IMR-90 (cell line): ENCODE measurements around the gene TMEM213. TPM values are rescaled to one million over a fixed set of nuclear protein-coding genes. Genes with fewer than 3 reads are reported as not detected.

Experiments used
- ATAC-seq: fragments of 200-7000 bp; cut with Tn5 transposase; 2 replicates; pipeline ENCODE4 v1.9.1; 2020; ENCODE audit warnings: low read depth, mild to moderate bottlenecking, moderate library complexity
- BruUV-seq: library from RNA; stranded (reverse); fragments of 400-500 nt; replicated peaks from 2 replicates; lab custom pipeline; 2021; lab: Mats Ljungman, UMichigan
- CTCF ChIA-PET: fragments of 300-600 bp; formaldehyde crosslinking; extraction: SDS; loops from one replicate; lab custom pipeline; 2021; ENCODE audit warnings: antibody characterized with exemption; lab: Yijun Ruan, JAX
- POLR2A ChIA-PET: fragments of 300-600 bp; sonication (Branson Sonifier 250); formaldehyde crosslinking; loops from one replicate; lab custom pipeline; 2022; ENCODE audit warnings: antibody characterized with exemption; ENCODE audit not compliant: unreplicated experiment; lab: Charles Lee
- DNase-seq: peaks from one replicate; pipeline ENCODE4 v3.0.0; 2013
- H2AFZ ChIP-seq: replicated peaks from 2 replicates; pipeline ENCODE3; 2013; ENCODE audit warnings: low read length, mild to moderate bottlenecking; ENCODE audit not compliant: poor library complexity
- H2AK5ac ChIP-seq: 2 replicates; pipeline ENCODE4 v1.6.1; 2013; ENCODE audit warnings: low read depth, low read length, inconsistent platforms
- H2AK9ac ChIP-seq: replicated peaks from 2 replicates; pipeline ENCODE3; 2013; ENCODE audit warnings: mild to moderate bottlenecking, low read depth, low read length, moderate library complexity; ENCODE audit not compliant: poor library complexity
- H2BK120ac ChIP-seq: 2 replicates; pipeline ENCODE4 v1.6.1; 2013; ENCODE audit warnings: low read depth, low read length, inconsistent platforms
- H2BK15ac ChIP-seq: 3 replicates; pipeline ENCODE4 v1.6.1; 2013; ENCODE audit warnings: low read depth, low read length, inconsistent platforms
- H2BK20ac ChIP-seq: 2 replicates; pipeline ENCODE4 v1.6.1; 2013; ENCODE audit warnings: low read depth, mild to moderate bottlenecking, inconsistent platforms, low read length, moderate library complexity
- H2BK5ac ChIP-seq: 2 replicates; pipeline ENCODE4 v1.6.1; 2013; ENCODE audit warnings: mild to moderate bottlenecking, low read depth, low read length, inconsistent platforms; ENCODE audit not compliant: poor library complexity, severe bottlenecking
- H3K14ac ChIP-seq: replicated peaks from 2 replicates; pipeline ENCODE4 v1.6.1; 2013; ENCODE audit warnings: low read depth, low read length, inconsistent platforms
- H3K18ac ChIP-seq: 2 replicates; pipeline ENCODE4 v1.6.1; 2013; ENCODE audit warnings: low read depth, low read length, control low read depth
- H3K23ac ChIP-seq: 2 replicates; pipeline ENCODE4 v1.6.1; 2013; ENCODE audit warnings: low read depth, low read length, inconsistent platforms
- H3K27ac ChIP-seq: 2 replicates; pipeline ENCODE4 v1.5.1; 2013; ENCODE audit warnings: mild to moderate bottlenecking, control low read depth, low read length; ENCODE audit not compliant: insufficient read depth
- H3K27me3 ChIP-seq: 2 replicates; pipeline ENCODE4 v1.6.1; 2013; ENCODE audit warnings: low read length; ENCODE audit not compliant: control insufficient read depth, insufficient read depth
- H3K36me3 ChIP-seq: 2 replicates; pipeline ENCODE4 v1.6.1; 2013; ENCODE audit warnings: low read length, mixed read lengths; ENCODE audit not compliant: control insufficient read depth, insufficient read depth
- H3K4ac ChIP-seq: 2 replicates; pipeline ENCODE4 v1.6.1; 2013; ENCODE audit warnings: low read depth, low read length, inconsistent platforms
- H3K4me1 ChIP-seq: 2 replicates; pipeline ENCODE4 v1.6.1; 2013; ENCODE audit warnings: low read length, mixed read lengths; ENCODE audit not compliant: control insufficient read depth, insufficient read depth
- H3K4me2 ChIP-seq: 2 replicates; pipeline ENCODE4 v1.6.1; 2013; ENCODE audit warnings: low read depth, mild to moderate bottlenecking, control low read depth, low read length, moderate library complexity
- H3K4me3 ChIP-seq: 2 replicates; pipeline ENCODE4 v1.5.1; 2013; ENCODE audit warnings: low read depth, mild to moderate bottlenecking, control low read depth, low read length, moderate library complexity; ENCODE audit not compliant: insufficient read depth
- H3K56ac ChIP-seq: 2 replicates; pipeline ENCODE4 v1.6.1; 2013; ENCODE audit warnings: low read length, inconsistent platforms; ENCODE audit not compliant: insufficient read depth; ENCODE audit errors: extremely low read depth
- H3K79me1 ChIP-seq, 2 experiments: 2 replicates each; pipeline ENCODE4 v1.6.1; 2013; ENCODE audit warnings: low read length in 2 of 2, inconsistent platforms in 1 of 2, low read depth in 1 of 2
- H3K9ac ChIP-seq: 2 replicates; pipeline ENCODE4 v1.6.1; 2013; ENCODE audit warnings: low read depth, low read length, control low read depth
- H3K9me1 ChIP-seq: 2 replicates; pipeline ENCODE4 v1.6.1; 2013; ENCODE audit warnings: low read length, inconsistent platforms; ENCODE audit not compliant: insufficient read depth
- H3K9me3 ChIP-seq: 2 replicates; pipeline ENCODE4 v1.6.1; 2013; ENCODE audit warnings: low read length; ENCODE audit not compliant: control insufficient read depth, insufficient read depth
- H4K20me1 ChIP-seq: 2 replicates; pipeline ENCODE4 v1.6.1; 2013; ENCODE audit warnings: low read length, inconsistent platforms; ENCODE audit not compliant: insufficient read depth
- H4K5ac ChIP-seq: 2 replicates; pipeline ENCODE4 v1.6.1; 2013; ENCODE audit warnings: mild to moderate bottlenecking, low read depth, low read length, control low read depth
- H4K8ac ChIP-seq, 2 experiments: 2 replicates each; pipeline ENCODE4 v1.6.1; 2013; ENCODE audit warnings: low read depth in 2 of 2, low read length in 2 of 2, control low read depth in 1 of 2, inconsistent platforms in 1 of 2
- H4K91ac ChIP-seq: 2 replicates; pipeline ENCODE4 v1.6.1; 2013; ENCODE audit warnings: low read depth, low read length, inconsistent platforms; ENCODE audit not compliant: insufficient read depth
- BHLHE40 ChIP-seq: fragments of 150-350 bp; IDR thresholded peaks from 2 replicates; pipeline ENCODE4 v1.6.1; 2016; ENCODE audit warnings: mild to moderate bottlenecking, low read depth, low read length
- CEBPB ChIP-seq: IDR thresholded peaks from 2 replicates; pipeline ENCODE4 v1.6.1; 2012; ENCODE audit warnings: low read depth, low read length, improper control_type of control experiment
- CHD1 ChIP-seq: IDR thresholded peaks from 2 replicates; pipeline ENCODE4 v1.6.1; 2012; ENCODE audit warnings: low read depth, low read length, improper control_type of control experiment
- CTCF ChIP-seq: conservative IDR thresholded peaks from 2 replicates; pipeline ENCODE4 v1.5.1; 2012; ENCODE audit warnings: mild to moderate bottlenecking, low read depth, low read length, improper control_type of control experiment
- MAZ ChIP-seq: IDR thresholded peaks from 2 replicates; pipeline ENCODE4 v1.6.1; 2012; ENCODE audit warnings: low read depth, mild to moderate bottlenecking, low read length, improper control_type of control experiment, moderate library complexity, borderline replicate concordance
- NFE2L2 ChIP-seq: fragments of 150-350 bp; IDR thresholded peaks from 2 replicates; pipeline ENCODE4 v1.6.1; 2016; ENCODE audit warnings: low read depth, mild to moderate bottlenecking, low read length
- POLR2A ChIP-seq: IDR thresholded peaks from 2 replicates; pipeline ENCODE4 v1.6.1; 2012; ENCODE audit warnings: mild to moderate bottlenecking, low read depth, low read length
- SMC3 ChIP-seq: fragments of 150-350 bp; IDR thresholded peaks from 2 replicates; pipeline ENCODE4 v1.6.1; 2016; ENCODE audit warnings: low read depth, mild to moderate bottlenecking, antibody characterized with exemption, low read length, moderate library complexity
- USF2 ChIP-seq: fragments of 150-350 bp; IDR thresholded peaks from 2 replicates; pipeline ENCODE4 v1.6.1; 2017; ENCODE audit warnings: mild to moderate bottlenecking, antibody characterized with exemption, low read length, low read depth
- WGBS, 2 experiments: methylation state at CpG; one replicate each; pipeline versions ENCODE4 v1.1.5 to v1.1.7; 2013; ENCODE audit warnings: missing lambda C conversion rate in 2 of 2; ENCODE audit not compliant: insufficient read length in 1 of 2; ENCODE audit errors: extremely low coverage in 2 of 2; 5-methylcytosine and 5-hydroxymethylcytosine counted together
- dilution Hi-C: fragments of 300-500 bp; cut with HindIII; formaldehyde crosslinking; loops from one replicate; pipeline ENCODE4 v1.14.3; 2018; ENCODE audit warnings: low sequenced_read_pairs; ENCODE audit not compliant: unreplicated experiment
- in situ Hi-C: fragments of 300-500 bp; cut with MboI; formaldehyde crosslinking; loops from 3 replicates; pipeline ENCODE4 v1.14.3; 2019; ENCODE audit warnings: low sequenced_read_pairs, inconsistent platforms, mixed read lengths
- intact Hi-C: fragments of 100-400 bp; cut with micrococcal nuclease; formaldehyde crosslinking; loops from 2 replicates; pipeline ENCODE4 v1.10.0; 2022
- polyA plus RNA-seq, 3 experiments: library from polyadenylated mRNA; depleted of rRNA; stranded (reverse); fragments of >200 nt; gene quantifications; 2 replicates each; pipeline ENCODE4 v1.2.3, GENCODE V29; 2012; ENCODE audit warnings: low replicate concordance in 1 of 3
- total RNA-seq: library from RNA; depleted of rRNA; stranded (reverse); fragments of >200 nt; gene quantifications from 2 replicates; pipeline ENCODE4 v1.2.3, GENCODE V29; 2012

The TMEM213 gene
- total and polyA plus RNA-seq, 2 of the 4 experiments (the other 2 are of a cell fraction) = not detected

- Histone ChIP-seq H3K9me3 (no peaks in the 10 kb centered on the region), H3K18ac (no peak overlapping the region), H3K9ac (no peak overlapping the region), H3K79me1 (no peaks in the 10 kb centered on the region), H3K9me1 (no peaks in the 10 kb centered on the region), H3K56ac (no peak overlapping the region), H3K23ac (no peak overlapping the region), H3K4ac (no peak overlapping the region), H2BK5ac (no peak overlapping the region), H3K27me3 (no peaks in the 10 kb centered on the region), H4K91ac (no peak overlapping the region), H2AK9ac (no peak overlapping the region), H2BK120ac (no peak overlapping the region), H3K36me3 (peaks cover 11% of the 10 kb centered on the region), H3K14ac (no peak overlapping the region), H3K4me1 (no peaks in the 10 kb centered on the region), H2BK15ac (no peak overlapping the region), H2AFZ (no peak overlapping the region), H3K4me3 (no peak overlapping the region), H3K4me2 (no peak overlapping the region), H2AK5ac (no peak overlapping the region), H2BK20ac (no peak overlapping the region), H3K27ac (no peak overlapping the region), H4K8ac (no peak overlapping the region), H4K5ac (no peak overlapping the region), H4K20me1 (no peaks in the 10 kb centered on the region)
- intact Hi-C loops = no loop called here
- dilution Hi-C loops = no loop called here
- ChIA-PET POLR2A (no interaction called here), CTCF (no interaction called here)
- BruUV-seq = no TSS peak
- TF ChIP-seq CHD1 = no peak
- TF ChIP-seq NFE2L2 = no peak
- no peak for TF ChIP-seq POLR2A
- TF ChIP-seq MAZ = no peak
- no peak for TF ChIP-seq CTCF
- TF ChIP-seq BHLHE40 = no peak
- no peak for TF ChIP-seq CEBPB
- TF ChIP-seq USF2 = no peak
- TF ChIP-seq SMC3 = no peak
- ATAC-seq (no peak), DNase-seq (no peak)
- WGBS, 2 experiments = 100% methylated on average over 5 of the region's 9 CpGs; no CpG with 5 or more reads in 1 of the 2 experiments
- in situ Hi-C loops = no loop called here
Observed at GRCh38 chr7:138863931-138864330, 66.1 kb downstream of the TMEM213 start.
